GM18873 (cell line): ENCODE data around the gene ARHGAP44.

ENCODE experiments used
- ATAC-seq: cut with Tn5 transposase; IDR thresholded peaks from one replicate; pipeline ENCODE4 v1.9.1; 2021; ENCODE audit warnings: mild to moderate bottlenecking, moderate library complexity, moderate number of reproducible peaks; ENCODE audit not compliant: unreplicated experiment, low FRiP score

The ARHGAP44 gene

DNA sequence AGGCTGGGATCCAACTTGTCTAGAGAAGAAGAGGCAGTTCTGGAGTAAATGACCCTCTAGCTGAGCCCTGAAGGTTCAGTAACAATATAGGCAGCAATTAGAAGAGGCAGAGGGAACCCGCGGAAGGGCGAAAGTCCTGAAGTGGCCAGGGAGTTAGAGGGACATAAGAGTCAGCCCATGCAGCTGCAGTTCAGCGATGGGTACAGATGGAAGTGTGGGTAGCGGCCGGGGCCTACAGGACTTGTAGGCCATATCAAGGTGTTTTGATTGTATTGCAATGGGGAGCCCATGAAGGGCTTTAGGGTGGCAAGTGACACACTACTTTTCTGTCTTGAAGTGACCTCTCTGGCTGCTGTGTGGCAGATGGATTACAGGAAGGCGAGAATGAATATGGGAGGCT, 225.5 kb downstream of the ARHGAP44 start:
- no peak for ATAC-seq

DNA sequence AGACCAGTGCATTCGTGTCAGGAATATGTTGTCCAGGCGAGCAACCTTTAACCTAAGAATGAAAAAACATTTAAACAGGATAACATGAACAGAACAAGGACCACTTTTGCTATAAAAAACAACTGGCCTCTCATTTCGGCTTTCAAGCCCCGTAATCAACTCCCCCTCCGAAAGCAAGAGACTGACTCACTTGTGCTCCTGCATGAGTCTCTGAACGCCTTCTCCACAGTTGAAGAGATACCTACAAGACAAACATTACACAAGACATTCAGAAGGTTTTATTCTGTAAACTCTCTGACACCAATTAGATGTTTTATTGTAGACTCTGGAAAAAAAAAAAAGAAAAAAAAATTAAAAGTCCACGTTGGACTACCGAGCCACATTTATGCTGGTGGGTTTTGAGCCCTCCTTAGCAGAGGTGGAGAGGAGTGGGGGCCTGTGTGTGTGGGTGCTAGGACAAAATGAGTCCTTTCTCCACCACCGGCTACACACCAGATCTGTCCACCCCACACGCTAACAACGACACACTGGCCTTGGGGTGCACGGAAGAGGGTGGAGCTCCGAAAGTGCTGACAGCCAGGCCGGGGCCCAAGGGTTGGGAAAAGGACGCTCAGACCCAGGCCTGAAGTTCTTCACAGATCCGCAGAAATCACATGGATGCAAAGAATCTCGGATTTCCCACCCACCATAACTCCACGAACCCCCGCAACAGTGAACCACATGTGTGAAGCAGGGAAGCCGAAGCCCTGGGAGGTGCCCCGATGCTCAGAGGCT, 227.8 kb downstream of the ARHGAP44 start:
- ATAC-seq, result no peak

DNA sequence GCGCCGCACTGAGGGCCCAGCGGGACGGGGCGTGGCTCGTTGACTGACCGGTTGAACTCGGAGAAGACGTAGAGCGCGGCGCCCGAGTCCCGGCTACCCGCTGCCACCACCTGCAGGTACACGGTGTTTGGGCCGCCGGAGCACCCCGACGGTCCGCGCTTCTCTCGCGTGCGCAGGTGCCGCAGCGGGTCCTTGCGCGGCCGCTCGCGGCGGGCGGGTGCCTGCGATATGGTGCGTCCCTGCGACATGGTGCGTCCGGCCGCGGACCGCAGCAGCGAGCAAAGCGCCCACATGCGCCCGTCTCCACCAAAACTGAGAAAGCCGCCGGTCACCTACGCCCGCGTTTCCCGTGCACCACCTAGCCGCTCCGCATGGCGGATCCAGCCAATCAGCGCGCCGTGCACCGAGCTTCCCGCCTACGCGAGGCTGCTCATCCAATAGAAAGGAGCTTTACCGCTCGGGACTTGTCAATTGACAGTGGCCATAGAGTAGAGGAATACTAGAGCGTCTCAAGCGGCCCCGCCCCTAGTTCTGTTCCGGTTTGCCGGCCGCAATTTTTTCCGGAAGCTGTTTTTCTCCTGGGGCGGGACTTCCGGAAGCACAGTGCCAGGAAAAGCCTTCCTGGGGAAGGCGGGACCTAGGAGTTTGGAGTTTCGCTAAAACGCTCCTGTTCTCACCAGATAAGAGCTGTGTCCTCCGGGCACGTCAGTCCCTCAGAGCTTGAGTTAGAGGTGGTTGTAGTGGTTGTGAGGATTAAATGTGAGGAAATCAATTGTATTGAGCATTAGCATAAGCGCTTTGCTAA, 228.6 kb downstream of the ARHGAP44 start, which contains the start of gene ELAC2:
Gene ELAC2 (minus strand): TSS at position 373 of the 805 bp plus-strand sequence. CDS start 80 bp downstream, at position 293.
- peak; percentile 98 for ATAC-seq

DNA sequence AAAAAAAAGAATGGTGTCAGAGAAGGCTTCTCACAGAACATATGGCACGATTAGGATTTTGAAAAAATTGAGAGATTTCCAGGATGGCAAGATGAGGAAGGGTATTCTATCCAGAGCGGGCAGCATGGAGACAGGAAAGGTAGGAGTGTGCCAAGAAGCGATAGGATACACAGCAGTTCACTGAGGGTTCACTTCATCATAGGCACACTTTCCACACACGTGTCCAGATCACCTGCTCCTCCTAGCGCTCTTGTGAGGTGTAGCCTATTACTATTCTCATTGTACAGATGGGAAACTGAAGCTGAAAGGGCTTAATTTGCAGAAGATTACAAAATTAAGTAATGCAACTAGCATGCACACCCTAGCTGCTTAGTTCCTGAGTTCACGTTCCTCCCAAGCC, 234.7 kb downstream of the ARHGAP44 start:
- no peak for ATAC-seq

DNA sequence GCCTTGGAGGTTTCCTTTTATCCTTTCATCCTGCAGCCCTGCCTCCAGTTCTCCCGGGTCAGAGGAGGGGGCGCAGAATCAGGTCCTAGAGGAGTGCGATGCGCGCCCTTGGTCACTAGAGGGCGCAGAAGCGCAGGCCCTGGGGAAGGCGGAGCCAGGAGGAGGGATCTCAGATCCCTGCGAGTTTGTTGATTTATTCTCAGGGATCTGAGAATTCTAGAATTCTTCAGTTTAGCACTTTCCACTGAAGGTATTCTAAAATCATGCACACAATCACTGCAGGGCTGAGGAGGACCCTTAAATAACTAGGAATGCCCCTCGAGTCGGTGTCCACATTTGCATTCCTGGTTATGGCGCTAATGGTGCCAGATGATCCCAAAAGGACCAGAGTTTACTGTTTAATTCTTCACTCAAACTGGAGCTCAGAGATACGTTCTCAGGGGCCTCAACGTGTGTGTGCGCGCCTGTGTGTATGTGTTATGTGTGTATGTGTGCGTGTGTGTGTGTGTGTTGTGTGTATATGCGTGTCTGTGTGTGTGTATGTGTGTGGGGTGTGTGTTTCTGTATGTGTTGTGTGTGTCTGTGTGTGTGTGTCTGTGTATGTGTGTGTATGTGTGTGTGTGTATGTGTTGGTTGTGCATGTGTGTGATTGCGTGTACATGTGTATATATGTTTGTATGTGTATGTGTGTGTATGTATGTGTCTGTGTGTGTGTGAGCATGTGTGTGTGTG, 235.4 kb downstream of the ARHGAP44 start:
- peak; percentile 71 for ATAC-seq

DNA sequence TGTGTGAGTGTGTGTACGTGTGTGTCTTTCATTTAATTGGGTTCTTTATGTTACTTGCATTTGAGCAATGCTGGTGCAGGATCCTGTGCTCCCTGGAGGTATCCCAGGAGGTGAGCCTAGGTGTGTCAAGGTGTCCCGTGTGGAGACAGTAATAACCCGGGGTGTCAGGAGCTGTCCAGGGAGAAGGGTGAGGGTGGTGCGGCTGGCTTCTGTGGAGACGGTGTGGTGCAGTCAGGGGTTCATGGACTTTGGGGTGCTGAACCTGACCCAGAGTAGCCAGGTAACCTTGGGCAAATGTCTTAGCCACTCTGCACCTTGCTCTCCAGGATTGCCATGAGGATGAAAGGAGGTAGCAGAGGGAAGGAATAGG, 235.9 kb downstream of the ARHGAP44 start:
- no peak for ATAC-seq

DNA sequence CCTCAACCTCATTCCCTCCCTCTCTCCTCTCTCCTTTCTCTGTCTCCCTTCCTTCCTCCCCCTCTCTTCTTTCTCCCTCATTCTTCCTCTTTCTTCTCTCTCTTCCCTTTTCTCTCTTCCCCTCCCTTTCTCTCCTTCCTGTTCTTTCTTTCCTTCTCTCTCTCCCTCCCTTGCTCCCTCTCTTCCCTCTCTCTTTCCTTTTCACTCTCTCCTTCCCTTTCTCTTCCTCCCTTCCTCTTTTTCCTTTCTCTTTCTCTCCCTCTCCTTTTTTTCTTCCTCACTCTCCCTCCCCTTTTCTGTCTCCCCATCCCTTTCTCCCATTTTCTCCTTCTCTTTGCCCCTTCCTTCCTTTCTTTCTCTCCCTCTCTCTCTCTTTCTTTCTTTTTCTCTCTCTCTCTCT, 236.4 kb downstream of the ARHGAP44 start:
- ATAC-seq, result no peak

DNA sequence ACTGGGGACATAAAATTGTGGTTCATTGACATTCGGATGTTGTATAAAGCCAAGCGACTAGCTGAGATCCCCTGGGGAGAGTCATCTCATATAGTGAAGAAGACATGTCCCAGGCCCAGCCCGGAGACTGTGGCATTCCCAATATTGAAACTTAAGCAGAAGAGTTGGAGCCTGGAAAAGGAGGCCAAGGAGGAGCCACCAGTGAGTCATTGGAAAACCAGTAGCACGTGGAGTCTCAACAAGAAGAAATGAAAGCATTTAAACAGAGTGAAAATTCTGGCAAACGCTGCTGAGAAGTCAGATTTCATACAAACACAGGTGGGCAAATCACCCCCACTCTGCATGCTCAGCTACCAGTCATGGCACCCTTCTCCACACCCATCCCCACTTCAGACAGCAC, 237.9 kb downstream of the ARHGAP44 start:
- no peak for ATAC-seq

DNA sequence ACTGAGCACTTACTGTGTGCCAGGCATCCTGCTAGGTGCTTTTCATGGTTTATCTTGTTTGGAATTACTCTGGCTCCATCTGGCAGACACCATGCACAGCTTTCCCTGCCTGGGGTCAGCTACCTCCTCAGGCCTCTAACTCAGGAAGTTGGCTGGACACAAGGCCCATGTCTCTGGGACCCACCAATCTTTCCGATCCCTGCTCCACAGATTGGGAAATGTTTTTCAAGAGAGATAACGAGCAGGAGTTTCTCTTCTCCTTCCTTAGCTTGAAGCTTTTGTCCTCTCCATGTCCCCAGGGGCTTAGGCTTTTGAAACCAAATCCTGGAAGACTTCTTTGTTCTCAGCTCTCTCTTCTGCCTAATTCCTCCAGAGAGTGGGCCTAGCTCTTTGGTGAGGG, 240.0 kb downstream of the ARHGAP44 start:
- ATAC-seq, result no peak

DNA sequence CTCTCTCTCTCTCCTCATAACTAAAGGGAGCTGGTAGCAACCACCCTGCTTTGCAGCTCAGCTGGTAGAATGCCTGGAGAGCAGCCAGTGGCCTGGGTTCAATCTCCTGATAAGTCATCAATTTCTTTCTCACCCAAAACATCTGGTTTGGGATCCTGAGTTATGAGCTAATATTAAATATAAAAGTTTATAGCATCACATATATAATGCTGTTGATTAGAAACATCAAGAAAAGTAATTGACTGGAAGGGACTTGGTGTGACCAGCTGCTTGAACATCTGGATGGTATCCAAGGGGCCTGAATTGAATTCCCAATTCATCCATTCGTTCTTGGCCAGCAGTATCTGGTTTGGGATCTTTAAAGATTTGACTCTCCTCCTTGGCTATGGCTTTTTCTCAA, 240.8 kb downstream of the ARHGAP44 start:
- no peak for ATAC-seq

DNA sequence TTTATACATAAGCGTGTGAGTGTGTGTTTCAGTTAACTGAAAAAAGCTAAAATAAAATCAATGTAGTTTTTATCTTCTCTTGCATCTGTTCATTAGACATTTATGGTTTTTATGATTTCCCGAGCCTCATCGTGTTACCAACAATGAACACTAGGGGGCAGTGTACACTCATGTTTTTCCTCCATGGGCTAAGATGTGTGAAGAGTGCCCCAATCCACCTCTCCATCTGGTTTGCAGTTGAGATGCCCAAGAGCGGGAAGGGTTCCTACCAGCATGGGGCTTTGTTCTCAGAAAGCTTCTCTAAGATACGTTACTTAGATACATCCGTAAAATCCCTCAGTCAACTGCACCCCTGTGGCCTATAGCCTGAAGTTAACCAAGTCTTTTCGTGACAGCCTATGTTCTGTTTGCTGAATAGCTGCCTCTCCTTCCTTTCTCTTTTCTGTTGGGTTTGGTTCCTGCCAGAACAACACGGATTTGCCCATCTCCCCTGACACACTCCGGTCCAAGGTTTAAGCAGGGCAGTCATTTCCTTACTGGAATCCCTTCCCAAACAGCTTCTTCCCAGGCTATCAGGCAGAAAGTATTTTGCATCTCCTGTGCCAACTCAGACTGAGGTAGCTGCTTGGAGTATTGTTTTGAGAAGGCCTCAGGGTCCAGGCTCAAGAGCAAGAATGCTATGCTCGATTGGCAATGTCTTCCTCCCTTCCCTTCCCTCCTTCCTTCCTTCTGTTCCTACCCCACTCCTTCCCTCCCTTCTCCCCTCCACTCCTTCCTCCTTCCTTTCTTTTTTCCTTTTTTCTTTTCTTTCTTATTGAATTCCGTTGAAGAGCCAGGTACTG, 241.4 kb downstream of the ARHGAP44 start:
- ATAC-seq, result no peak

DNA sequence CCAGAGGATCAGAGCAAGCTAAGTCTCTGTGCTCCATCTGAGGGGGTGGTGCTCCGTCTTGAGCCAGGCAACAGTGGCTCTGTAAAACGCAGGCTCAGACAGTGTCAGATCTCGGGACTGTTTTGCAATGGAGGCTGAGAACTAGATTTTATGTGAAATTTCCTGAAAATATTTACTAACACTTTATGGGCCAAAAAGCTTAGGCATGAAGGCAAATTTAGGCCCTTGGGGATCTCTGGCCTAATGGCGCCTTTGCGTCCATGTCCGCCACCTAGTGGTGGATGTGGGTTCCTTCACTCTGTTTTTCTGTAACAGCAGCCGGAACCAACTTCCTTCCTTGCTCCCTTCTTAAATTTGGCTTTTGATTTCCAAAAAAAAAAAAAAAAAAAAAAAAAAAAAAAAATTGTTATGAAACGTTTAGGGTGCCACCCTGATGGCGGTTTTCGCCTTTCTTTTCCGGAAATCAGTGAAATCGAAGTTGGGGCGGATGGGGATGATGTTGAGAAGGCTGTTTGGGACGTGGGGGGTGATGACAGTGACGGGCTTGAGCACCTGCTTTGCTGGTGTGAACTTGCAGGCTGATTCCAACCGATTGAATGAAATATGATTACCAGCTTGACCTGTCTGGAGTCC, 242.5 kb downstream of the ARHGAP44 start:
- ATAC-seq, result no peak

DNA sequence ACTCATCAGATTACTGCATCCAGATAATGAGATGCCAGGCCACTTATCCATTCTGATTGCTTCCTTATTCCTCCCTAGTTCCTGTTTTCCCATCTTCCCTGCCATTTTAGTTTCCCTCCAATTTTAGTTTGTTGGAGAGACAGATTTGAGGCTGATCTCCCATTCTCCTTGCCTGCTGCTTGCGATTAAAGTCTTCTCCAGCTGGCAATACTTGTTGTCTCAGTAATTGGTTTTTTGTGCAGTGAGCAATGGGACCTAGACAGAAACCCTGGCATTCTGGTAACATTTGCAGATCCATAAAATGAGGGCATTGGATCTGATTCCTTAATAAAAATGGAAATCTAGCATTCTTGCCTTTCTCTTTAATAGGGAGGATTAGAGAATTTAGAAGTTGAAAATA, 246.1 kb downstream of the ARHGAP44 start:
- no peak for ATAC-seq

DNA sequence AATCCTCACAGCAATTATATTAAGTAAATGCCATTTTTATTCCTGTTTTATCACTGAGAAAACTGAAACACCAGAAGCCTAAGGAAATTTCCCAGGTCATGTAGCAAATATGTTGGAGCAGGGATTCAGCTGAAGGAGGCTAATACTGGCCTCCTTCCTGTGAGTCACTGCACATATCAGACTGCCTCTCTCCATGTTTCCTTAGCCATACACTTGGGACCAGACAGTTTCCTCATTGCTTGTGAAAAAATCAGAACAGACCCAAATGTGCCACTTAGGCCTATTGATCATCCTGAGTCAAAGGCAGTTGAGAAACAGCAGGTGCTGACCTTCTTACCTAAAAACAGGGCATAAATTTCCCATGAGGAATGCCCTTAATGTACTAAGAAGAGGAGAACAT, 247.5 kb downstream of the ARHGAP44 start:
- no peak for ATAC-seq

DNA sequence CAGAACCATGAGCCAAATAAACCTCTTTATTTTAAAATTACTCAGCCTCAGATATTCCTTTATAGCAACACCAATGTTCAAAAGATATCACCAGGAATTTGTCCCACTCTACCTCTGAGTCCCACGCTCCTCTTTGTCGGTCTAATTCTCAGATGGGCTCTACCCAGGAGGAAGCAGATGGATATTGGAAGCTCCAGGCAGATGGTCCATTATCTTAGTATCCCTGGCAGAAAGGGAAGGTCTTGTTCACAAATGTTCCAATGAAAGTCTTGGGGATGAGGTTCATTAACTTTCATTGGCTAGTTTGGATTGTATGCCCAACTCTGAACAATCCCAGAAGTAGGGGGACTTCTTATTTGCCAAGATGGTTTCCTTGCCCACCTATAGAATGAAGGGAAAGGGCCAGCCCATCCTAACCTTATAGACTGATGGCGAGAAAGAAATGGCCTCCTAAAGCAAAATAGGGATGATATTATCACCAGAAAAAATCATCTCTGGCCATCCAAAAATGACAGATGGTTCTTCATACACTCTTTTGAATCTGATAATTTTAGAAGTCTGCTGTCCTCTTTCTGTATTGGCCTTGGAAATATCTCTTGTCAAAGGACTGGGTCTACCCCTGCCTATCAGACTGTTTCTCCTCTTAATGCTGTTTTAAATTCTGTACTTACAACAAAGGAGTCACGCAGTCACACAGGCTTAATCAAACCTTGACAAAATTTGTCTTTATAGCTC, 249.8 kb downstream of the ARHGAP44 start:
- ATAC-seq, result no peak
